Chondrocyte (in vitro differentiated cells): Measurements from ENCODE around the gene CELSR3. TPM values are rescaled to one million over a fixed set of nuclear protein-coding genes. Genes with fewer than 3 reads are reported as not detected.
A peak's percentile ranks its signal among the peaks of the same experiment; 100 is the strongest.

ENCODE experiments used
- DNase-seq: peaks from one replicate; pipeline ENCODE4 v3.0.0; 2021; ENCODE audit warnings: mixed read lengths, low spot score
- H3K27ac Mint-ChIP-seq: one replicate; pipeline ENCODE4 v1.8.0; 2021; ENCODE audit warnings: mild to moderate bottlenecking, moderate library complexity, mixed read lengths; ENCODE audit not compliant: unreplicated experiment
- H3K27me3 Mint-ChIP-seq: 2 replicates; pipeline ENCODE4 v1.8.0; 2021; ENCODE audit warnings: low read depth, mixed read lengths
- H3K36me3 Mint-ChIP-seq: 2 replicates; pipeline ENCODE4 v1.8.0; 2021; ENCODE audit warnings: low read depth, mixed read lengths
- H3K4me1 Mint-ChIP-seq: 2 replicates; pipeline ENCODE4 v1.8.0; 2021; ENCODE audit warnings: low read depth, mild to moderate bottlenecking, mixed read lengths
- H3K4me3 Mint-ChIP-seq: one replicate; pipeline ENCODE4 v1.8.0; 2021; ENCODE audit warnings: mild to moderate bottlenecking, moderate library complexity, mixed read lengths; ENCODE audit not compliant: unreplicated experiment
- H3K9me3 Mint-ChIP-seq: 2 replicates; pipeline ENCODE4 v1.8.0; 2021; ENCODE audit warnings: low read depth, mixed read lengths
- CTCF ChIP-seq: fragments of 200-600 bp; sonication (generic); IDR thresholded peaks from 2 replicates; pipeline ENCODE4 v1.5.0; 2021; ENCODE audit warnings: antibody characterized with exemption, mild to moderate bottlenecking, moderate library complexity
- total RNA-seq: library from RNA; stranded (reverse); gene quantifications from 3 replicates; pipeline ENCODE4 v1.2.1, GENCODE V29; 2021

CELSR3 gene
- total RNA-seq, 1 donor from 2014 or later: 11.4 TPM

GRCh38 chr3:48630833-48631232, 31.9 kb downstream of the CELSR3 start:
- Mint-ChIP-seq H3K36me3 (peaks cover 37% of the 10 kb centered on the region), H3K9me3 (no peaks in the 10 kb centered on the region), H3K27me3 (no peaks in the 10 kb centered on the region), H3K27ac (no peak overlapping the region), H3K4me3 (no peak overlapping the region), H3K4me1 (peaks cover 24% of the 10 kb centered on the region)
- TF ChIP-seq CTCF: no peak
- DNase-seq: no peak

- peak overlapping the region; percentile 32 for H3K27ac Mint-ChIP-seq
- no peaks in the 10 kb centered on the region for H3K27me3 Mint-ChIP-seq
- no peaks in the 10 kb centered on the region for H3K9me3 Mint-ChIP-seq
- H3K36me3 Mint-ChIP-seq: peaks cover 38% of the 10 kb centered on the region
- DNase-seq: no peak
- H3K4me3 Mint-ChIP-seq: no peak overlapping the region
- TF ChIP-seq CTCF: no peak
- H3K4me1 Mint-ChIP-seq: peaks cover 23% of the 10 kb centered on the region
Observed at GRCh38 chr3:48630407-48630806, 32.3 kb downstream of the CELSR3 start.

GRCh38 chr3:48629894-48630293, 32.8 kb downstream of the CELSR3 start:
- Mint-ChIP-seq H3K36me3 (peaks cover 40% of the 10 kb centered on the region), H3K27ac (no peak overlapping the region), H3K4me3 (no peak overlapping the region), H3K9me3 (no peaks in the 10 kb centered on the region), H3K4me1 (peaks cover 23% of the 10 kb centered on the region), H3K27me3 (no peaks in the 10 kb centered on the region)
- TF ChIP-seq CTCF: no peak
- no peak for DNase-seq

DNA sequence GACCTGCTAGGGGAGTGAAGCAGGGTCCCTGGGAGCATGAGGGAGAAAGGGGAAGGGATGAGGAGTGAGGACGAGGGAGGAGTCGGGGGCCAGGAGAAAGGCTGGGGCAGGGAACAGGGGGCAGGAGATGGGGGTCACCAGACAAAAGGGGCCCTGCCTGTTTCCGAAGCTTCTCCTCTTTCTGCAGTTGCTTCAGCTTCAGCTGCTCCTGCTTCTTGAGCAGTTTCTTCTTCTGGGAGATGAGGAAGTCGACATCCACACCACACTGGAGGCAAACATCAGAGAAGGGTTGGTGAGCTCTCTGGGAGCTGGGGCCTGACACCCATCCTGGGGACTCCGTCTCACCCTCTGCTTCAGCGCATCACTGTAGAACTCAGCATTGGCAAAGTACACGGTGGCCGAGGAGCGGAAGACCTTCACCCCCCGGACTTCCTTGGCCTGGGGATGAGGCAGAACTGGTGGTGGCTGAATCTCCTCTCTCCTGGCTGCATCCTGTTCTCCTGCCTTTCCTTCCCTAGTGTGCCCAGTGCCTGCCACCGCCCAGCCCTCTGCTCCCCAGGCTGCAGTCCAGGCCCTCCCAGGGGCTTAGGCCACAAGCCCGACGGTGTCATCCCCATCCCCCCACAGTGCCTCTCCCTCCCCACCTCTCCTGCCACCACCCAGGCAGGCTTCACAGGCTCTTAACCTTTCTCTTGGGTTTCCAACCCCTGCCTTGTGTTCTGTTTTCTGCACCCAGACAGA, 34.2 kb downstream of the CELSR3 start:
- Mint-ChIP-seq H3K36me3 (peaks cover 47% of the 10 kb centered on the region), H3K9me3 (no peaks in the 10 kb centered on the region), H3K4me1 (peaks cover 13% of the 10 kb centered on the region), H3K27ac (no peak overlapping the region), H3K27me3 (no peaks in the 10 kb centered on the region), H3K4me3 (no peak overlapping the region)
- no peak for DNase-seq
- no peak for TF ChIP-seq CTCF

DNA sequence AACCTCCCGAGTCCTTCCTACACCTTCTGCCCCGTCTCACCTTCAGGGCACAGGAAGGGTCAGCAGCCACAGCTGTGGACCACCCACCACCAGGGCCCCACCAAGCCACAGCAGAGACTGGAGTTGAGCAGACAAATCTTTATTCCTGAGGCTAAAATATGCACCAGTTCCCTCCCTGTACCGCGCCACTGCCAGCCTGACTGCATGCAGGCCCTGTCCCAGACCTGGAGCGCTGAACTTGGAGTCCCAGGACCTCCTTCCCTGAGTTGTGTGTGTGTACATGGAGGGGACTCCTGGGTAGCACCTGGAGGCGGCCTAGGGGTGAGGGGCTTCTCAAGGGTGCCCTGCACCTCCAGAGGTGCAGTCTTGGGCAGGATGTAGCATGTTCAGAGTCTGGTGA, 37.1 kb downstream of the CELSR3 start:
- H3K27me3 Mint-ChIP-seq: no peaks in the 10 kb centered on the region
- DNase-seq: no peak
- H3K27ac Mint-ChIP-seq: no peak overlapping the region
- peaks cover 11% of the 10 kb centered on the region for H3K4me1 Mint-ChIP-seq
- no peak overlapping the region for H3K4me3 Mint-ChIP-seq
- H3K36me3 Mint-ChIP-seq: peaks cover 38% of the 10 kb centered on the region
- H3K9me3 Mint-ChIP-seq: no peaks in the 10 kb centered on the region
- TF ChIP-seq CTCF: no peak
